Natural killer cell (primary cell): ENCODE data around the gene RCOR2. TPM values are rescaled to one million over a fixed set of nuclear protein-coding genes. Genes with fewer than 3 reads are reported as not detected.
A peak's percentile ranks its signal among the peaks of the same experiment; 100 is the strongest.

Source experiments
- ATAC-seq, 3 donors: fragments of 150-1000 bp in 2 of 3; fragments of 200-7000 bp in 1 of 3; cut with Tn5 transposase; 1 replicate in 1 of 3; 2 replicates in 2 of 3; pipeline ENCODE4 v1.10.0; 2021; ENCODE audit warnings: mild to moderate bottlenecking in 2 of 3, moderate library complexity in 2 of 3
- DNase-seq, 2 donors: peaks; one replicate each; pipeline versions ENCODE4 v3.0.0 to v3.0.0-alpha.2; 2013 to 2021; ENCODE audit warnings: mixed read lengths in 1 of 2
- H3K27ac ChIP-seq: one replicate; pipeline ENCODE4 v1.5.1; 2013; ENCODE audit warnings: mild to moderate bottlenecking, low read length
- H3K27me3 ChIP-seq: one replicate; pipeline ENCODE4 v1.6.1; 2013; ENCODE audit warnings: low read length; ENCODE audit not compliant: control insufficient read depth, insufficient read depth
- H3K36me3 ChIP-seq: one replicate; pipeline ENCODE4 v1.6.1; 2013; ENCODE audit warnings: low read length; ENCODE audit not compliant: control insufficient read depth, insufficient read depth
- H3K4me1 ChIP-seq: one replicate; pipeline ENCODE4 v1.6.1; 2013; ENCODE audit warnings: low read length; ENCODE audit not compliant: control insufficient read depth, insufficient read depth
- H3K4me3 ChIP-seq: one replicate; pipeline ENCODE4 v1.5.1; 2013; ENCODE audit warnings: low read length
- H3K9me3 ChIP-seq: one replicate; pipeline ENCODE4 v1.6.1; 2013; ENCODE audit warnings: low read length; ENCODE audit not compliant: control insufficient read depth, insufficient read depth
- H3K27ac Mint-ChIP-seq, 2 donors: one replicate each; pipeline ENCODE4 v1.8.0; 2022; ENCODE audit warnings: mild to moderate bottlenecking in 2 of 2, mixed read lengths in 2 of 2, moderate library complexity in 1 of 2
- H3K27me3 Mint-ChIP-seq, 2 donors: one replicate each; pipeline ENCODE4 v1.8.0; 2022; ENCODE audit warnings: low read depth in 2 of 2, mixed read lengths in 2 of 2
- H3K36me3 Mint-ChIP-seq: one replicate; pipeline ENCODE4 v1.8.0; 2022; ENCODE audit warnings: mixed read lengths
- H3K4me1 Mint-ChIP-seq, 2 donors: one replicate each; pipeline ENCODE4 v1.8.0; 2022; ENCODE audit warnings: mixed read lengths in 2 of 2
- H3K4me3 Mint-ChIP-seq: one replicate; pipeline ENCODE4 v1.8.0; 2022; ENCODE audit warnings: mild to moderate bottlenecking, moderate library complexity, mixed read lengths
- H3K9me3 Mint-ChIP-seq, 2 donors: one replicate each; pipeline ENCODE4 v1.8.0; 2022; ENCODE audit warnings: mixed read lengths in 2 of 2
- CTCF ChIP-seq: fragments of 200-600 bp; IDR thresholded peaks from one replicate; pipeline ENCODE4 v1.8.0; 2022; ENCODE audit warnings: antibody characterized with exemption
- WGBS: methylation state at CpG from one replicate; pipeline ENCODE4 v1.1.7; 2013; ENCODE audit warnings: missing lambda C conversion rate; ENCODE audit not compliant: insufficient coverage; 5-methylcytosine and 5-hydroxymethylcytosine counted together
- intact Hi-C: fragments of 100-400 bp; cut with micrococcal nuclease; formaldehyde crosslinking; loops from one replicate; pipeline ENCODE4 v1.14.2; 2022
- total RNA-seq, 4 donors: library from RNA; stranded (reverse); fragments of 120-200 nt in 1 of 4; gene quantifications; one replicate each; pipeline versions ENCODE4 v1.2.3 to v1.2.4, GENCODE V29; 2013 to 2022

Gene RCOR2
- total RNA-seq, 3 donors from 2014 or later (not counting 1 experiment from before 2014, with no cell fraction given), result not detected

- Mint-ChIP-seq H3K9me3 (no peaks in the 10 kb centered on the region), H3K4me1 (peaks cover 0 to 32% of the 10 kb centered on the region in 2 donors), H3K27me3 (peaks cover 0 to 5% of the 10 kb centered on the region in 2 donors), H3K27ac (peak overlapping the region in 1 of 2 donors; percentile 58), H3K4me3 (peak overlapping the region; percentile 91), H3K36me3 (no peaks in the 10 kb centered on the region)
- intact Hi-C loops, result loop anchor here (5.0 kb wide), 2 partner anchors 44 to 231 kb away; no protein-coding TSS in a partner anchor
- TF ChIP-seq CTCF, result peak; percentile 56
- peaks cover 38% of the 10 kb centered on the region for H3K4me1 ChIP-seq
- peaks cover 7% of the 10 kb centered on the region for H3K27me3 ChIP-seq
- peak overlapping the region; percentile 39 for H3K4me3 ChIP-seq
- no peaks in the 10 kb centered on the region for H3K9me3 ChIP-seq
- ATAC-seq (peak; percentile 39 to 54 (median 50)), DNase-seq (peak; percentile 44)
- H3K36me3 ChIP-seq, result no peaks in the 10 kb centered on the region
- no peak overlapping the region for H3K27ac ChIP-seq
- WGBS, result 7% methylated on average over 56 of the region's 56 CpGs
Observed at GRCh38 chr11:63915961-63916836, 765 bp downstream of the RCOR2 start.

- H3K9me3 Mint-ChIP-seq, result no peaks in the 10 kb centered on the region
- intact Hi-C loops, result loop anchor here (5.0 kb wide), 2 partner anchors 43 to 232 kb away; no protein-coding TSS in a partner anchor
- Histone ChIP-seq H3K27ac (no peak overlapping the region), H3K27me3 (peaks cover 7% of the 10 kb centered on the region), H3K4me1 (peaks cover 38% of the 10 kb centered on the region), H3K4me3 (no peak overlapping the region), H3K36me3 (peaks cover 3% of the 10 kb centered on the region), H3K9me3 (no peaks in the 10 kb centered on the region)
- 81% methylated on average over 18 of the region's 20 CpGs for WGBS
- TF ChIP-seq CTCF, result no peak
- peaks cover 0 to 32% of the 10 kb centered on the region in 2 donors for H3K4me1 Mint-ChIP-seq
- peaks cover 0 to 5% of the 10 kb centered on the region in 2 donors for H3K27me3 Mint-ChIP-seq
- DNase-seq (no peak), ATAC-seq (no peak)
- H3K36me3 Mint-ChIP-seq, result no peaks in the 10 kb centered on the region
- H3K4me3 Mint-ChIP-seq, result peak overlapping the region; percentile 31
- peak overlapping the region in 1 of 2 donors; percentile 45 for H3K27ac Mint-ChIP-seq
Observed at GRCh38 chr11:63914896-63915691, 1.9 kb downstream of the RCOR2 start.

GRCh38 chr11:63913866-63914830 is 2.8 kb downstream of the RCOR2 start:
- intact Hi-C loops, result no loop called here

More at GRCh38 chr11:63913866-63914830, 2.8 kb downstream of the RCOR2 start:
- Mint-ChIP-seq H3K27ac (no peak overlapping the region), H3K36me3 (no peaks in the 10 kb centered on the region), H3K27me3 (peaks cover 0 to 5% of the 10 kb centered on the region in 2 donors), H3K4me1 (peaks cover 0 to 28% of the 10 kb centered on the region in 2 donors), H3K4me3 (no peak overlapping the region), H3K9me3 (no peaks in the 10 kb centered on the region)
- Histone ChIP-seq H3K27ac (no peak overlapping the region), H3K4me3 (no peak overlapping the region), H3K4me1 (peaks cover 32% of the 10 kb centered on the region), H3K36me3 (peaks cover 6% of the 10 kb centered on the region), H3K9me3 (no peaks in the 10 kb centered on the region), H3K27me3 (peaks cover 7% of the 10 kb centered on the region)
- no peak for ATAC-seq
- DNase-seq, result no peak
- TF ChIP-seq CTCF, result no peak
- WGBS, result 96% methylated on average over 34 of the region's 34 CpGs
